BE2C (cell line): ENCODE data around the gene MN1.

Experiments used
- DNase-seq: peaks from one replicate; pipeline ENCODE4 v3.0.0-alpha.2; 2020
- H3K27me3 ChIP-seq: fragments of 250-450 bp; sonication (Bioruptor Pico); 2 replicates; pipeline ENCODE4 v1.5.1; 2020; ENCODE audit warnings: mild to moderate bottlenecking
- H3K36me3 ChIP-seq: fragments of 250-450 bp; sonication (Bioruptor Pico); 2 replicates; pipeline ENCODE4 v1.5.1; 2020; ENCODE audit warnings: mild to moderate bottlenecking
- H3K4me1 ChIP-seq: fragments of 250-450 bp; sonication (Bioruptor Pico); 2 replicates; pipeline ENCODE4 v1.5.1; 2020
- H3K4me3 ChIP-seq: 2 replicates; pipeline ENCODE4 v1.5.1; 2011; ENCODE audit warnings: low read depth, low read length
- H3K9me3 ChIP-seq: fragments of 250-450 bp; sonication (Bioruptor Pico); 2 replicates; pipeline ENCODE4 v1.5.1; 2020
- CTCF ChIP-seq: IDR thresholded peaks from 2 replicates; pipeline ENCODE4 v1.5.1; 2012; ENCODE audit warnings: mild to moderate bottlenecking, low read depth, low read length

MN1 gene

DNA sequence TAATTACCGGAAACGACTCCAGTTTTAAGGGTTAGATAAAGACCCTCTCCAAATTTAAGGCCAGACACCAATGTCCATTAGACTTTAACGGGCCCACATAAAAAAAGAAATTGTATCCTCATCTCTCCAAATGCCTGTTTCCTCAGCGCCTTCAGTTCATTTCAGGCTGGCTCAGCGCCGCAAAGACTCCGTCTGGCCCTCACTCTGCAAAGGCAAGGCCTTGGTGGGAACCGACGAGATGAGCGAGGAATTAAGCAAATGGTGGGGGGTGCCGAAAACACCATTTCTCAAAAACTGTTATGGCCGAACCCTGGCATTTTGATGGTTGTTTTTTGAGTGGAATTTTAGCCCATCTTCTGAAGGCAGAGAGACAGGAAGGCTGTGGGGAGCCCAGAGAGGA lies 15.7 kb downstream of the MN1 start:
- no peaks in the 10 kb centered on the region for H3K36me3 ChIP-seq
- H3K4me1 ChIP-seq = no peaks in the 10 kb centered on the region
- peaks cover 8% of the 10 kb centered on the region for H3K27me3 ChIP-seq
- no peak for TF ChIP-seq CTCF
- no peak for DNase-seq
- H3K9me3 ChIP-seq = no peaks in the 10 kb centered on the region
- H3K4me3 ChIP-seq = no peak overlapping the region

DNA sequence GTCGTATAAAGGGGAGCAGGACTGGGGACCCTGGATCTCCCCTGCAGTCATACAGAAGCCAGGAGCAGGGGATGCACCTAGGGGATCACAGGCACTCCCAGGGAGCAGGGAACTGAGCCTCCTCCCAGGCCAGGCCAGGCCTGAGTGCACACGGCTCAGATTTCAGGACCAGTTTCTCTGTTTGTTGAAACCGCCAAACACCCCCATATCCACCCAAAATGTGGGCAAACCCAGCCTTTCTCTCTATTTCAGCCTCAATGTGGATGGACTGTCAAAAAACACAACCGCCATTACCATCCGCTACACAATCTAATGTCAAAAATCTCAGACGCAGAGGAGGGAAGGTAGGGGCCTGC lies 17.5 kb downstream of the MN1 start:
- no peak for TF ChIP-seq CTCF
- Histone ChIP-seq H3K4me1 (no peaks in the 10 kb centered on the region), H3K36me3 (no peaks in the 10 kb centered on the region), H3K9me3 (no peaks in the 10 kb centered on the region), H3K4me3 (no peak overlapping the region), H3K27me3 (no peaks in the 10 kb centered on the region; the same call in 1 of the 2 replicates)
- no peak for DNase-seq

DNA sequence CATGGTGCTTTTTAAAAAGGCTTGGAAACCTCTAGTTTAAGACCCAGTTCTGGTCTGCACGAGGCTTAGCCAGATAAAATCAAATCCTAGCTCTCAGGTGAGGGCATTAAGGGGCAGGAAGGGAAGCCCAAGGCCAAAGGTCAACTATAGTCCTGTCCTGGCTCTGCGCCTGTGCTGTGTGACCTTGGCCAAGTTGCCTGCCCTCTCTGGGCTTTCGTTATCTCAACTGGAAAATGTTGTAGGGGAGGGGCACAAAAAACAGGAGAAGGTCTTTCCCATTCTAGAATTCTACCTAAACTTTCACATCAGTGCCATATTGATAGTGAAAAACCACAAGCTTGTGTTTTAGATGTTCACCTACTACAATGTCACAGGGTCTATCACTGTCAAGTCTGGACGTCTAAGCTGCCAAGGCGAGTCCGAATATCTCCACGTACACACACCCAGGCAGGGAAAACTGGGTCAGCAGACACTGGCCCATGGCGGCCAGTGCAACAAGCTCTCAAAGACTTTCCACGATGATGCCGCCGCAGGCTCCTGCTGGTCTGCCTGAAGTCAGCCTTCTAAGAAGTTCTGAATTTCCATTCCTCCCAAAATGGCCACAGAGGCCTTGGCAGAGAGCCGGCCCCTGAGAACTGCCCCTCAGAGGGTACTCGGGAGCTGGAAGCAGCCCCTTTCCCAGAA lies 18.0 kb downstream of the MN1 start:
- no peaks in the 10 kb centered on the region for H3K9me3 ChIP-seq
- H3K4me1 ChIP-seq = no peaks in the 10 kb centered on the region
- no peak for TF ChIP-seq CTCF
- H3K4me3 ChIP-seq = no peak overlapping the region
- no peaks in the 10 kb centered on the region; the same call in 1 of the 2 replicates for H3K27me3 ChIP-seq
- no peaks in the 10 kb centered on the region for H3K36me3 ChIP-seq
- DNase-seq = no peak

- Histone ChIP-seq H3K9me3 (no peaks in the 10 kb centered on the region), H3K36me3 (no peaks in the 10 kb centered on the region), H3K4me1 (no peaks in the 10 kb centered on the region), H3K4me3 (no peak overlapping the region), H3K27me3 (no peaks in the 10 kb centered on the region; the same call in 1 of the 2 replicates)
- no peak for TF ChIP-seq CTCF
- no peak for DNase-seq
Measured at GRCh38 chr22:27782088-27782487, 19.5 kb downstream of the MN1 start.

DNA sequence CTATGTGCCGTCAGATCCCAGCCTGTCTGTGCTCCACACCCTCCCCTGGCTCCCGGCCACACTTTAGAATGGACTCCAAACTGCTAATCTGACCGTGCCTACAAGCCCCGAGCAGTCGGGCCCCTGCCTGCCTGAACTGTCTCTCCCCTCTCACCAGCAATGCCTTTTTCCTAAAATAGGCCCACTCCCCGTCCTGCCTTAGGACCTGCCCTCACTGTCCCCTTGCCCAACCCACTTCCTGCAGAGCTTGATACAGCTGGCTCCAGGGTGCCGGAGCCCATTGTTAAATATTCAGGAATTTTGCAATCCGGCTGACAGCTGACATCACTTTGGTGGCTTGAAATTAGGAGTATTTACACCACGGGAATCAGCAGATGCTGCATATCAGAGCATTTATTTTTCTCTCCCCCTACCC lies 21.4 kb downstream of the MN1 start:
- H3K4me3 ChIP-seq = no peak overlapping the region
- no peaks in the 10 kb centered on the region for H3K9me3 ChIP-seq
- TF ChIP-seq CTCF = no peak
- DNase-seq = no peak
- peaks cover 5% of the 10 kb centered on the region; the same call in 1 of the 2 replicates for H3K4me1 ChIP-seq
- no peaks in the 10 kb centered on the region; the same call in 1 of the 2 replicates for H3K27me3 ChIP-seq
- H3K36me3 ChIP-seq = no peaks in the 10 kb centered on the region

GRCh38 chr22:27779643-27780042 lies 21.9 kb downstream of the MN1 start:
- H3K9me3 ChIP-seq = no peaks in the 10 kb centered on the region
- no peaks in the 10 kb centered on the region for H3K36me3 ChIP-seq
- no peaks in the 10 kb centered on the region; the same call in 1 of the 2 replicates for H3K27me3 ChIP-seq
- no peak for TF ChIP-seq CTCF
- H3K4me3 ChIP-seq = no peak overlapping the region
- DNase-seq = no peak
- peaks cover 5% of the 10 kb centered on the region; the same call in 1 of the 2 replicates for H3K4me1 ChIP-seq
